ENCODE measurements around the gene HELZ. TPM values are rescaled to one million over a fixed set of nuclear protein-coding genes. Genes with fewer than 3 reads are reported as not detected.

HELZ gene
- total and polyA plus RNA-seq, 2 donors (not counting 3 experiments of a cell fraction or from before 2014, with no cell fraction given): 8.0 to 47.3 TPM

DNA sequence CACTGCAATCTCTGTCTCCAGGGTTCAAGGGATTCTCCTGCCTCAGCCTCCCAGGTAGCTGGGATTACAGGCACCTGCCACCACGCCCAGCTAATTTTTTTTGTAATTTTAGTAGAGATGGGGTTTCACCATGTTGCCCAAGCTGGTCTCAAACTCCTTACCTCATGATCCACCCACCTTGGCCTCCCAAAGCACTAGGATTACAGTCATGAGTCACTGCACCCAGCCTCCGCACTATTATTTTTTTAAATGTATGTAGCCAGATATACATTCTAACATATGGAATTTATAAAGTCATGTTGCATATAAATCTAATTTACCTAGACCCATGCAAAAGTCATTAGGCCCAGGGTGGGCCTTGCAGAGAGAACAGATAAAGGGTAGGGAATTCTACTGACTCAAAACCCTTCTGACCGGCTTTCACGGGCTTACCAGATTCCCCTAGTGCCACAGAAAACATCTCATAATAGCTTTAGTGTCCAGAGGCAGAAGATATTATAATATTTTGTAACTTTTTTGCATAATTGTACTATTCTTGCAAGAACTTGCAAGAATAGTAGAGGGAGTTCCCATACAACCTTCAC is 20.5 kb upstream of the HELZ start:
- ChIA-PET POLR2A (no interaction called here), CTCF (no interaction called here)
- dilution Hi-C loops (cut with MboI; ENCODE audit: extremely low pct_ligation_motif_present, low sequenced_read_pairs): no loop called here

More for the DNA sequence above, 20.5 kb upstream of the HELZ start:
- H3K4me1 ChIP-seq (ENCODE audit: control insufficient read depth, extremely low read depth, insufficient read depth, low read length): no peaks in the 10 kb centered on the region
- H2AFZ ChIP-seq (ENCODE audit: low read depth, low read length): no peak overlapping the region
- no peak overlapping the region for H3K9ac ChIP-seq (replicated peaks; ENCODE audit: extremely low read depth, insufficient read depth, low read length)
- no peak overlapping the region for H3K27ac ChIP-seq (ENCODE audit: insufficient read depth, low read depth, low read length)
- FAIRE-seq (no peak), DNase-seq (ENCODE audit: low read depth, low spot score) (no peak)
- TF ChIP-seq POLR2AphosphoS5 (IDR thresholded peaks at IDR 0.05; ENCODE audit: insufficient read depth, low read depth, low read length) (no peak), JUN (IDR thresholded peaks at IDR 0.05; ENCODE audit: borderline replicate concordance, insufficient read depth, insufficient read length, low read depth) (no peak), EZH2 (IDR thresholded peaks at IDR 0.05; ENCODE audit: borderline replicate concordance, low read depth, low read length, severe bottlenecking) (no peak), MYC (IDR thresholded peaks at IDR 0.05; ENCODE audit: low read depth, low read length) (no peak), POLR2A (IDR thresholded peaks at IDR 0.05; ENCODE audit: low read depth, low read length) (no peak), FOS (IDR thresholded peaks at IDR 0.05; ENCODE audit: borderline replicate concordance, insufficient read depth, low read length) (no peak), GATA2 (IDR thresholded peaks at IDR 0.05; ENCODE audit: insufficient read depth, insufficient read length, low read depth, low read length) (no peak)
- TF ChIP-seq, protein P1, sequence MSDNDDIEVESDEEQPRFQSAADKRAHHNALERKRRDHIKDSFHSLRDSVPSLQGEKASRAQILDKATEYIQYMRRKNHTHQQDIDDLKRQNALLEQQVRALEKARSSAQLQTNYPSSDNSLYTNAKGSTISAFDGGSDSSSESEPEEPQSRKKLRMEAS (IDR thresholded peaks at IDR 0.05; ENCODE audit: insufficient read depth, insufficient read length): no peak
- TF ChIP-seq, protein P2, sequence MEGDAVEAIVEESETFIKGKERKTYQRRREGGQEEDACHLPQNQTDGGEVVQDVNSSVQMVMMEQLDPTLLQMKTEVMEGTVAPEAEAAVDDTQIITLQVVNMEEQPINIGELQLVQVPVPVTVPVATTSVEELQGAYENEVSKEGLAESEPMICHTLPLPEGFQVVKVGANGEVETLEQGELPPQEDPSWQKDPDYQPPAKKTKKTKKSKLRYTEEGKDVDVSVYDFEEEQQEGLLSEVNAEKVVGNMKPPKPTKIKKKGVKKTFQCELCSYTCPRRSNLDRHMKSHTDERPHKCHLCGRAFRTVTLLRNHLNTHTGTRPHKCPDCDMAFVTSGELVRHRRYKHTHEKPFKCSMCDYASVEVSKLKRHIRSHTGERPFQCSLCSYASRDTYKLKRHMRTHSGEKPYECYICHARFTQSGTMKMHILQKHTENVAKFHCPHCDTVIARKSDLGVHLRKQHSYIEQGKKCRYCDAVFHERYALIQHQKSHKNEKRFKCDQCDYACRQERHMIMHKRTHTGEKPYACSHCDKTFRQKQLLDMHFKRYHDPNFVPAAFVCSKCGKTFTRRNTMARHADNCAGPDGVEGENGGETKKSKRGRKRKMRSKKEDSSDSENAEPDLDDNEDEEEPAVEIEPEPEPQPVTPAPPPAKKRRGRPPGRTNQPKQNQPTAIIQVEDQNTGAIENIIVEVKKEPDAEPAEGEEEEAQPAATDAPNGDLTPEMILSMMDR (IDR thresholded peaks at IDR 0.05; ENCODE audit: extremely low read depth in 1 of 2, insufficient read depth in 1 of 2, low read depth in 1 of 2, low read length in 2 of 2): no peak
- H3K36me3 ChIP-seq (ENCODE audit: control insufficient read depth in 2 of 2, extremely low read depth in 1 of 2, insufficient read depth in 2 of 2, low read length in 2 of 2): no peaks in the 10 kb centered on the region
- no peak overlapping the region for H3K4me3 ChIP-seq (replicated peaks in 1 of 3; ENCODE audit: insufficient read depth in 1 of 3, low read depth in 1 of 3, low read length in 3 of 3)
- no peaks in the 10 kb centered on the region for H3K79me2 ChIP-seq (ENCODE audit: control insufficient read depth, insufficient read depth, low read length)
- no peak overlapping the region for H3K4me2 ChIP-seq (ENCODE audit: insufficient read depth, low read length)
- no peaks in the 10 kb centered on the region for H4K20me1 ChIP-seq (replicated peaks; ENCODE audit: control insufficient read depth, extremely low read depth, insufficient read depth, low read length)
- BruUV-seq (replicated peaks): no TSS peak
- no peaks in the 10 kb centered on the region for H3K9me1 ChIP-seq (replicated peaks; ENCODE audit: control insufficient read depth, extremely low read depth, insufficient read depth, low read length)
- intact Hi-C loops (cut with micrococcal nuclease): no loop called here
- H3K9me3 ChIP-seq (replicated peaks; ENCODE audit: control insufficient read depth, insufficient read depth, low read length): no peaks in the 10 kb centered on the region
- no peaks in the 10 kb centered on the region for H3K27me3 ChIP-seq (ENCODE audit: control insufficient read depth in 2 of 2, insufficient read depth in 2 of 2, low read length in 2 of 2)
